Stimulated activated naive CD4-positive, alpha-beta T cell (primary cell): Measurements from ENCODE around the gene ZNF638.

ENCODE experiments used
- DNase-seq, 6 experiments: peaks; one replicate each; lab custom pipeline; 2025; lab: John Stamatoyannopoulos, UW

The ZNF638 gene

DNA sequence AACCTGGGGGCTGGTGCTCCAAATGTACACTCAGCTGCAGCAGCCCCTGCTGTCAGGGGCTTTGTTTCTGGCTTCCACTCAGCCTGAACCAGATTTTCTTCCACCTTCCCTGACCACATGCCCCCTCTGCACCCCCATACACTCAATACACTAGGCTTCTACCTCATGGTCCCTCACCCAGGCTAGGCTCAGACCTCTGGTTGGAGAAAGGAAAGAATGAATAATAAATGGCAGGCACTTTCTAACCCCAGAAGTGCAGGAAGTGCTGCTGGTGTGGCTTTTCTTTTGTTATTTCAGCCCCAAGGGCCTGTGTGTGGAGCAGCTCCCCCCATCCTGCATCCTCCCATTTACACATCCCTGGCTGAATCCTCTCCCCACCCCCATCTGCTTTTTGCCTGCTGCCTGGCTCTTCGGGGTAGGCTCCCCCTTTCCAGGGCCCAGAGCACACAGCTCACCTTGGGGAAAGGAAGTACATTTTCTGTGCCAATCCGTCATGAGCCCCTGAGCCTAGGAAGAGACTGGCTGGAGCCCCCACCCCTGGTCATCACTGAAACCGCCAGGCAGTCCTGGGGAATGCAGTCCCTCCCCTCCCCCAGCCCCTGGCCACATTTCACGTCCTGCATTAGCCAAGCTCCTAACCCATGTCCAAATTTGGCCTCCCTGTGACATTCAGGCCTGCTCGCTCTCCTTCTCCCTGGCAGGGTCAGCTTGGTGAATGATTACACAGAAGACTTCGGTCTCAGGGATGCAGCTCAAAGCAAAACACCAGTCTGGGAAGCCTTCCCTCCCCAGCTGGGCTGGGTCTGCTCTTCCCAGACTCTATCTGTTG, 124.4 kb downstream of the ZNF638 start:
- DNase-seq = no peak

DNA sequence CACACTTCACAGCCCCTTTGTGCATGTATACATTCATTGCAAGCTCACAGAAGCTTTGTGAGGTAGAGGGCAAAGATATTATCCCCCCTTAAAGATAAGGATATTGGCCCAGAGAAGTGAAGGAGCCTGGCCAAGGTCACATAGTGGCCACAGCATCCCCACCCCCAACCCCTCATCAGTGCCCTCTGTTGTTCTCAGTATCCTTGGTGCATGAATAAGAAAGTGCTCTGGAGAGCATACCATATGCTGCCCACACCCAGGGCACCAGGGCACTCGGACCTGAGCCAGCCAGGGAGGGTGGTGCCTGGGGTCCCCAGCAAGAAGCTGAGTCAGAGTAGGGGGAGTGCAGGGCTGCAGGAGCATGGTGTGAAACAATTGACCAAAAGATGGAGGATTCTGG, 125.0 kb downstream of the ZNF638 start:
- no peak for DNase-seq

- no peak for DNase-seq
Observed at GRCh38 chr2:71457123-71457915, 125.7 kb downstream of the ZNF638 start.

GRCh38 chr2:71457923-71458322, 126.3 kb downstream of the ZNF638 start:
- no peak for DNase-seq

- no peak for DNase-seq
Observed at GRCh38 chr2:71458413-71459083, 127.0 kb downstream of the ZNF638 start.

DNA sequence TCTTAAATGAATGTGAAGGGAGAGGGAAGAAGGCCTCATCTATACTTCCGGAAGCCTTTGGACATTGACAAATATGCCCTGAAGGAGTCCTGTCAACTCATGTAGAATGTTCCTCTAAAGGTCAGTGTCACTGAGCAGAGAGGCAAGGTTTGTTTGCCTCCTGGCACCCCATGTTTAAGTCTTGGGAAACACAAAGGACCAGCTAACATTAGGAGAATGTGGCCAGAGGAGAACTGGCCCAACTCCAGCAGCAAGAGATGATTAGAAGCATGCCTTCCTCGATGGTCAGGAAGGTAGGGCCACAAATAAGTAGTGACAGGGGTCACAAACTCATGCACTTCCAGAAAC, 127.5 kb downstream of the ZNF638 start:
- DNase-seq = no peak

DNA sequence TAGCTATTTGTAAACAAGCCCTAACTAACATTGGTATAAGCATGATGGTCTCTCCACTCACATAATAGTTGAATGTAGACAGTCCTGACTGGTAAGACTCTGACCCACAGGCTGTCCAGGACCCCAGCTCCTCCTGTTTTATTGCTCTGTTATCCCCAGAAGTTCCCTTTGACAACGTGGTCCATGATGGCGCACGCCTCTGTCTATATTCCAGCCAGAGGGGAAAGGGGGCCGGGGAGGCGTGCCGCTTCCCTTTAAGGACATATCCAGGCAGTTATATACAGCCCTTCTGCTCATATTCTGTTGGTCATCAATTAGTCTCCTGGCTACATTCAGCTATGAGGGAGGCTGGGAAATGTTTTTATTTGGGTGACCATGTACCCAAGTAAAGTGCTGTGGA, 128.5 kb downstream of the ZNF638 start:
- no peak for DNase-seq

GRCh38 chr2:71460595-71461303, 129.2 kb downstream of the ZNF638 start:
- no peak for DNase-seq

DNA sequence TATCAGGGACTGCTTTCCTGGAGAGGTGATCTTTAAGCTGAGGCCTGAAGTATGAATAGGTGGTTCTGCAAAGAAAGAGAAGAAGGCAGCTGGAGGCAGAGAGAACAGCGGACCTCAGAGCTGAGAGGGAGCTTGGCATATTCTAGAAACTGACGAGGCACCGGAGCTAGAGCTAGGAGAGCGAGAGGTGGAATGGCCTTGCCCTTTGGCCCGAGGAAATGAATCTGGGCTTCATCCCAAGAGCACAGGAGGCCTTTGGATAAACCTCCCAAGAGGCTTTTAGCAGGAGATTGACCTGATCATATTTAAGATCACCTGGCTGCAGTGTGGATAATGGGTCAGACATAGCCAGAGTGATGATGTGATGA, 129.7 kb downstream of the ZNF638 start:
- no peak for DNase-seq

DNA sequence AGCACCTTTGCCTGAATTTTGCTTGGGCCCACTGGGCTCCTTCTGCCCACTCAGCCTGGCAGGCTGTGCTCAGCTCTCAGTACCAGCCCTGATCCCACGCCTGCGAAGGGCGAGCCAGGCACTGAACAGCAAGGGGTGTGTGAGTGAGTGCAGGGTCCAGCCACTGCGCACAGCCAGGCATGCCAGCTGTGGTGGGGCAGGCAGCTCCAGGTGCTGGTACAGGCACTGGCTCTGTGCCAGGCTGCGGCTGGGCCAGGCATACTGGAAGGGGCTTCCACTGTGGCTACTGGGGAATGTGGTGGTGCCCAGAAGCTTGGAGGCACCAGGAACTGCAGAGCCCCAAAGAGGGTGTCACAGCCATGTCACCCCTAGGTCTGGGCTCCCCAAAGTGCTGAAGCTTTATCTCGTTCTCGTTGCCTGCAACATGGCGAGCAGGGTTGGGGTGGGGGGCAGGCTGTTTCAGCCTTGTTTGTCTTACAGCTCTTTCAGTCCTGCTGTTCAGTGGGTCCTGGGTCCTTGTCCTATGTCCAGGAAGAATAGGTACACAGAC, 130.5 kb downstream of the ZNF638 start:
- DNase-seq = no peak

DNA sequence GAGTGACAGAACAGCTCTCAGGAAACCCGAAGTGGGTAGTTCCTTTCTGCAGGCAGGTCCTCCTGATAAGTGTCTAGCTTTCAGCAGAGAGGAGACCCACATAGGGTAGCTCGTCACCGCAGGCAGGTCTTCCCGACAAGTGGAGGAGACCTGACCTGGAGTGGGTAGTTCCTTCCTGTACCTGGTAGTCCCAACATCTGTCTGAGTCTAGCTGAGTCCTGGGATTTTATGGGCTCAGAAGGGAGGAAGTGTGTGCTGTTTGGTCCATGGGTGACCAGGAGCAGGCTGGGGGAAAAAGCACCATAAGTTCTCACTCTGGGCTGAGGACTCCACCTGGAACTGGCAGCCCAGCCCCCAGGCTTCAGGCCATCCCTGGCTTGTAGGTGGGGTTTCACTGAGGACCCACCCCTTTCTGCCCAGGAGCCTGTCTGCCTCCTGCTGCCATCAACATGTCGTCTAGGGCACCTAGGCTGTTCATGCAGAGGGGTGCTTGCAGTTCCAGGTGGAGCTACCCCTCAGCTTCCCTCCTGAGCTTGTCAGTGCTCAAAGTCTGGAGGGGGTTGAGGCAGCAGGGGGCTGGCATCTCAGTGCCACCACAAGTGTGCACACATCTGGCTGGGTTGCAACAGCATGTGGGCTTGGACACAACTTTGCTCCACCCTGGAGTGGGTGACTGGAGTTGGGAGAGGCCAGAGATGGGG, 131.2 kb downstream of the ZNF638 start:
- DNase-seq = no peak

- no peak for DNase-seq
Observed at GRCh38 chr2:71463342-71463654, 131.7 kb downstream of the ZNF638 start.

DNA sequence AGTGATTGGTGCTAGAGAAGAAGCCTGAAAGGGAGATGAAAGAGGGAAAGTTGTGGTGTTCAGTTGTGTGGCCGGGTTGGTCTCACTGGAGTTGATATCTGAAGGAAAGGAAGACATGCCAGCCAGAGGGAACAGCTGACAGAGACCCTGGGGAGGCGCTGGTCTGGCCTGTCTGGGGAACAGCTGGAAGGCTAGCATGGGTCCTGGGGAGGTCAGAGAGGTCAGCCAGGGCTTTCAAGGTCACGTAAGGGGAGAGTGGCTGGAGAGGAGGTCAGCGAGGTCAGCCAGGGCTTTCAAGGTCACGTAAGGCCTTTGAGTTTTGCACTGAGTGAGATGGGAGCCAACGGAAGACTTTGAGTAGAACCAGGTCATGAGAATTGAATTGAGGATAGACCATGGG, 132.8 kb downstream of the ZNF638 start:
- no peak for DNase-seq

GRCh38 chr2:71465356-71465755, 133.8 kb downstream of the ZNF638 start:
- no peak for DNase-seq

DNA sequence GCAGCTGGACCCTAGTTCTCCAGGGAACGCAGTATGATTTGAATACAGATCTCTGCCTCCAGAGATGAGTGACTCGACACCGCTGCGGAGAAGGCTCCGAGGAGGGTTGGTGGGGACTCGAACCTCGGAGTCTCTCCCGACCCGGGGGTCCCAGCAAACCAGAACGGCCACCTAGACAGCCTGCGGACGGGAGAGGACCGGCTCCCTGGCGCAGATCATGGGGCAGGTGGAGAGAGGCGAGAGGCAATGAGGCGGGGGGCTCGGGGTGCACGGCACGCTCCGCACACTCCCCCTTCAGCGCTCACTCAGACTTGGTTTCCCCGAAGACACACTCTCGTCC, 134.3 kb downstream of the ZNF638 start:
- DNase-seq = no peak

- DNase-seq = no peak
Observed at GRCh38 chr2:71466301-71467179, 135.0 kb downstream of the ZNF638 start.

DNA sequence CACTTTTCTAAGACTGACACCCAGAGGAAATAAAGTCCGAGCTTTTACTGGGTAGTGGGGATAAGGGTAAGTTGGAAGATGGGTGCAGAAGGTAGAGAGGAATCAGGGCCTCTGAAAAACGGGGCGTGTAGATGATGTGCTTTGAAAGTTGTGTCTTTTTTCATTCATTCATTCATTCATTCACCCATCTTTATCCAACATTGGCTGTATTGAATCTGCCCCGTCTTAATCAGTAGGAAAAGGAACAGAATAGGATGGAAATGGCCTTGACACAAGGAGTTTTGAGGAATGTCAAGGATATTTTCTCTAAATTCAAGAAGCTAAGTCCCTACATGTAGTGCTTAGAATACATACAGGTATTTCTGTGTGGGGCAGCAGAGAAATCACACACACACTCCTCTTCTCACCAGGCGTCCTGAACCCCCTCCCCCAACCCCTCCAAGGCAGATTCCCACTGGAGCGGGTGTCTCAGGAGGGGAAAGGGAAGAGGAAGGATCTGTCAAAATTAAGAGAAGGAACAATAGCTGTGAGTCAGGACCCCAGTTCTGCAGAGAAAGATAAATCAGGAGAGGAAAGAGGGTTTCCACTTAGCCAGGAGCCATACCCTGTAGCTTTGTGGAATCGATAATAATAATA, 135.7 kb downstream of the ZNF638 start:
- no peak for DNase-seq

- DNase-seq = no peak
Observed at GRCh38 chr2:71468279-71469015, 136.9 kb downstream of the ZNF638 start.
